CD8-positive, alpha-beta memory T cell (primary cell): ENCODE data around the gene ZBTB16. TPM values are rescaled to one million over a fixed set of nuclear protein-coding genes. Genes with fewer than 3 reads are reported as not detected.

Experiments used
- CTCF ChIA-PET: fragments of 350-600 bp; sonication (Branson Sonifier 250); formaldehyde crosslinking; loops from one replicate; lab custom pipeline; 2021; ENCODE audit warnings: antibody characterized with exemption; lab: Charles Lee
- POLR2A ChIA-PET: fragments of 350-600 bp; sonication (Branson Sonifier 250); formaldehyde crosslinking; loops from one replicate; lab custom pipeline; 2021; ENCODE audit warnings: antibody characterized with exemption; lab: Charles Lee
- DNase-seq, 5 donors: peaks; one replicate each; pipeline versions ENCODE4 v3.0.0 to v3.0.0-alpha.2; 2020 to 2022; ENCODE audit warnings: mixed read lengths in 1 of 5
- H3K27ac ChIP-seq: one replicate; pipeline ENCODE4 v1.7.0; 2013; ENCODE audit warnings: low read depth, mild to moderate bottlenecking, low read length, moderate library complexity
- H3K27me3 ChIP-seq: 2 replicates; pipeline ENCODE4 v1.7.0; 2013; ENCODE audit warnings: low read length, mild to moderate bottlenecking; ENCODE audit not compliant: insufficient read depth, poor library complexity, severe bottlenecking
- H3K36me3 ChIP-seq: 2 replicates; pipeline ENCODE4 v1.7.0; 2013; ENCODE audit warnings: mild to moderate bottlenecking, low read length, moderate library complexity; ENCODE audit not compliant: insufficient read depth
- H3K4me1 ChIP-seq: 2 replicates; pipeline ENCODE4 v1.7.0; 2013; ENCODE audit warnings: mild to moderate bottlenecking, low read length, moderate library complexity; ENCODE audit not compliant: insufficient read depth
- H3K4me3 ChIP-seq: 2 replicates; pipeline ENCODE4 v1.7.0; 2013; ENCODE audit warnings: mild to moderate bottlenecking, low read length
- H3K9me3 ChIP-seq: 2 replicates; pipeline ENCODE4 v1.7.0; 2013; ENCODE audit warnings: mild to moderate bottlenecking, low read length
- H3K27ac Mint-ChIP-seq, 8 donors: one replicate each; pipeline ENCODE4 v1.8.0; 2020 to 2021; ENCODE audit warnings: mixed read lengths in 8 of 8, mild to moderate bottlenecking in 6 of 8, inconsistent platforms in 3 of 8, moderate library complexity in 3 of 8
- H3K27me3 Mint-ChIP-seq, 2 donors: one replicate each; pipeline ENCODE4 v1.8.0; 2020 to 2021; ENCODE audit warnings: mixed read lengths in 2 of 2, mild to moderate bottlenecking in 1 of 2, moderate library complexity in 1 of 2
- H3K36me3 Mint-ChIP-seq, 3 donors: one replicate each; pipeline ENCODE4 v1.8.0; 2020 to 2021; ENCODE audit warnings: mixed read lengths in 3 of 3, inconsistent platforms in 1 of 3, mild to moderate bottlenecking in 1 of 3
- H3K4me1 Mint-ChIP-seq, 3 donors: one replicate each; pipeline ENCODE4 v1.8.0; 2020 to 2021; ENCODE audit warnings: mixed read lengths in 3 of 3, inconsistent platforms in 1 of 3, mild to moderate bottlenecking in 1 of 3
- H3K4me3 Mint-ChIP-seq, 7 donors: one replicate each; pipeline ENCODE4 v1.8.0; 2020 to 2021; ENCODE audit warnings: mixed read lengths in 7 of 7, mild to moderate bottlenecking in 6 of 7, moderate library complexity in 4 of 7, inconsistent platforms in 2 of 7
- H3K9me3 Mint-ChIP-seq, 5 donors: one replicate each; pipeline ENCODE4 v1.8.0; 2020 to 2022; ENCODE audit warnings: mixed read lengths in 5 of 5, mild to moderate bottlenecking in 3 of 5, moderate library complexity in 2 of 5, inconsistent platforms in 1 of 5
- polyA plus RNA-seq: library from polyadenylated mRNA; unstranded; fragments of 300-500 nt; fragmentation: Illumina TruSeq; gene quantifications from one replicate; pipeline ENCODE4 v1.2.3, GENCODE V29; 2021
- total RNA-seq, 2 experiments: library from RNA; stranded (reverse); gene quantifications; one replicate each; pipeline ENCODE4 v1.2.3, GENCODE V29; 2021

Gene ZBTB16
- total and polyA plus RNA-seq, 3 experiments from 2014 or later: 2.1 to 71.9 (median 2.2) TPM

GRCh38 chr11:114265122-114265878 is 205.8 kb downstream of the ZBTB16 start:
- Histone ChIP-seq H3K9me3 (no peaks in the 10 kb centered on the region), H3K36me3 (no peaks in the 10 kb centered on the region), H3K4me3 (no peak overlapping the region), H3K27me3 (no peaks in the 10 kb centered on the region), H3K4me1 (no peaks in the 10 kb centered on the region), H3K27ac (no peak overlapping the region)
- Mint-ChIP-seq H3K4me3 (no peak overlapping the region), H3K4me1 (no peaks in the 10 kb centered on the region), H3K27me3 (peaks cover 3 to 13% of the 10 kb centered on the region in 2 donors), H3K27ac (no peak overlapping the region), H3K9me3 (no peaks in the 10 kb centered on the region), H3K36me3 (peaks cover 0 to 1% (median 0%) of the 10 kb centered on the region in 3 donors)
- no peak for DNase-seq
- POLR2A ChIA-PET: no interaction called here
- CTCF ChIA-PET: interaction anchor here (1.2 to 10.4 kb wide), 6 partner anchors 9 to 370 kb away, joined by 3 to 180 read pairs (median 77); no protein-coding TSS in a partner anchor

- Histone ChIP-seq H3K4me3 (no peak overlapping the region), H3K36me3 (no peaks in the 10 kb centered on the region), H3K27ac (no peak overlapping the region), H3K27me3 (no peaks in the 10 kb centered on the region), H3K4me1 (no peaks in the 10 kb centered on the region), H3K9me3 (no peaks in the 10 kb centered on the region)
- Mint-ChIP-seq H3K27me3 (peaks cover 10 to 50% of the 10 kb centered on the region in 2 donors), H3K9me3 (no peaks in the 10 kb centered on the region), H3K36me3 (peaks cover 0 to 3% (median 1%) of the 10 kb centered on the region in 3 donors), H3K4me1 (no peaks in the 10 kb centered on the region), H3K4me3 (no peak overlapping the region), H3K27ac (no peak overlapping the region)
- DNase-seq: no peak
- CTCF ChIA-PET: interaction anchor here (1.4 to 1.6 kb wide), 2 partner anchors 12 to 72 kb away, joined by 3 read pairs; no protein-coding TSS in a partner anchor
- POLR2A ChIA-PET: no interaction called here
Observed at GRCh38 chr11:114269498-114269897, 210.0 kb downstream of the ZBTB16 start.

- no peak overlapping the region for H3K4me3 ChIP-seq
- ChIA-PET POLR2A (no interaction called here), CTCF (no interaction called here)
- no peak for DNase-seq
- Mint-ChIP-seq H3K36me3 (peaks cover 0 to 3% (median 1%) of the 10 kb centered on the region in 3 donors), H3K4me3 (no peak overlapping the region), H3K27me3 (peaks cover 14 to 59% of the 10 kb centered on the region in 2 donors), H3K27ac (no peak overlapping the region), H3K9me3 (no peaks in the 10 kb centered on the region), H3K4me1 (no peaks in the 10 kb centered on the region)
- H3K27me3 ChIP-seq: no peaks in the 10 kb centered on the region
- H3K4me1 ChIP-seq: no peaks in the 10 kb centered on the region
- no peaks in the 10 kb centered on the region for H3K36me3 ChIP-seq
- no peaks in the 10 kb centered on the region for H3K9me3 ChIP-seq
- no peak overlapping the region for H3K27ac ChIP-seq
Observed at GRCh38 chr11:114270531-114271270, 211.2 kb downstream of the ZBTB16 start.

GRCh38 chr11:114271316-114271715 is 211.8 kb downstream of the ZBTB16 start:
- Mint-ChIP-seq H3K27ac (no peak overlapping the region), H3K4me1 (no peaks in the 10 kb centered on the region), H3K4me3 (no peak overlapping the region), H3K27me3 (peaks cover 18 to 57% of the 10 kb centered on the region in 2 donors), H3K9me3 (no peaks in the 10 kb centered on the region), H3K36me3 (peaks cover 0 to 3% (median 1%) of the 10 kb centered on the region in 3 donors)
- Histone ChIP-seq H3K9me3 (no peaks in the 10 kb centered on the region), H3K36me3 (no peaks in the 10 kb centered on the region), H3K4me3 (no peak overlapping the region), H3K27ac (no peak overlapping the region), H3K4me1 (no peaks in the 10 kb centered on the region), H3K27me3 (no peaks in the 10 kb centered on the region)
- ChIA-PET POLR2A (no interaction called here), CTCF (interaction anchor here (1.2 kb wide), 1 partner anchor 10 kb away, joined by 7 read pairs; no protein-coding TSS in a partner anchor)
- DNase-seq: no peak

- no peaks in the 10 kb centered on the region for H3K27me3 ChIP-seq
- DNase-seq: no peak
- Mint-ChIP-seq H3K9me3 (no peaks in the 10 kb centered on the region), H3K27me3 (peaks cover 22 to 63% of the 10 kb centered on the region in 2 donors), H3K4me3 (no peak overlapping the region), H3K4me1 (no peaks in the 10 kb centered on the region), H3K27ac (no peak overlapping the region), H3K36me3 (peaks cover 0 to 3% (median 1%) of the 10 kb centered on the region in 3 donors)
- no peak overlapping the region for H3K4me3 ChIP-seq
- H3K27ac ChIP-seq: no peak overlapping the region
- H3K9me3 ChIP-seq: no peaks in the 10 kb centered on the region
- CTCF ChIA-PET: interaction anchor here (1.2 to 1.5 kb wide), 2 partner anchors 11 to 376 kb away, joined by 4 to 7 read pairs; no protein-coding TSS in a partner anchor
- POLR2A ChIA-PET: no interaction called here
- no peaks in the 10 kb centered on the region for H3K36me3 ChIP-seq
- no peaks in the 10 kb centered on the region for H3K4me1 ChIP-seq
Observed at GRCh38 chr11:114272311-114272710, 212.8 kb downstream of the ZBTB16 start.

DNA sequence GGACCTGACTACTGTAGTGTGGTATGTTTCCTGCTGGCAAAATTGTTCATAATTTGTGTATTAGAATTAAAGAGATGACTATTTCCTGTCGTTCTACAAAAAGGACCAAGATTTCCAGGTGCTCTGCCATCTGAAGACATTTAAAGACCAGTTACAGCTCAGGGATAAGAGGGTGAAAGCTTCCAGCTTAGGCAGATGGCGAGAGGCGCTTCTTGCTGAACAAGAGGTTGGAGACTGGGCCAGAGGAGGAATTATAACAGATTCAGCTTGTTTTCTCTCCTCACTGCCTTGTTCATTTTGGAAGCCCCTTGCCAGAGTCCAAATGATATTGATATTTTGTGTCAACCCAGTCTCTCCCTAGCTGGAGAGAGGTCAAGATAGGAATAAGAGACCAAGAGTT is 213.6 kb downstream of the ZBTB16 start:
- Mint-ChIP-seq H3K27me3 (peaks cover 24 to 65% of the 10 kb centered on the region in 2 donors), H3K9me3 (no peaks in the 10 kb centered on the region), H3K27ac (no peak overlapping the region), H3K4me3 (no peak overlapping the region), H3K4me1 (no peaks in the 10 kb centered on the region), H3K36me3 (peaks cover 0 to 3% (median 0%) of the 10 kb centered on the region in 3 donors)
- no peak overlapping the region for H3K4me3 ChIP-seq
- no peak overlapping the region for H3K27ac ChIP-seq
- ChIA-PET POLR2A (no interaction called here), CTCF (interaction anchor here (1.5 kb wide), 1 partner anchor 377 kb away, joined by 4 read pairs; no protein-coding TSS in a partner anchor)
- no peak for DNase-seq
- no peaks in the 10 kb centered on the region for H3K27me3 ChIP-seq
- H3K4me1 ChIP-seq: no peaks in the 10 kb centered on the region
- H3K9me3 ChIP-seq: no peaks in the 10 kb centered on the region
- no peaks in the 10 kb centered on the region for H3K36me3 ChIP-seq

DNA sequence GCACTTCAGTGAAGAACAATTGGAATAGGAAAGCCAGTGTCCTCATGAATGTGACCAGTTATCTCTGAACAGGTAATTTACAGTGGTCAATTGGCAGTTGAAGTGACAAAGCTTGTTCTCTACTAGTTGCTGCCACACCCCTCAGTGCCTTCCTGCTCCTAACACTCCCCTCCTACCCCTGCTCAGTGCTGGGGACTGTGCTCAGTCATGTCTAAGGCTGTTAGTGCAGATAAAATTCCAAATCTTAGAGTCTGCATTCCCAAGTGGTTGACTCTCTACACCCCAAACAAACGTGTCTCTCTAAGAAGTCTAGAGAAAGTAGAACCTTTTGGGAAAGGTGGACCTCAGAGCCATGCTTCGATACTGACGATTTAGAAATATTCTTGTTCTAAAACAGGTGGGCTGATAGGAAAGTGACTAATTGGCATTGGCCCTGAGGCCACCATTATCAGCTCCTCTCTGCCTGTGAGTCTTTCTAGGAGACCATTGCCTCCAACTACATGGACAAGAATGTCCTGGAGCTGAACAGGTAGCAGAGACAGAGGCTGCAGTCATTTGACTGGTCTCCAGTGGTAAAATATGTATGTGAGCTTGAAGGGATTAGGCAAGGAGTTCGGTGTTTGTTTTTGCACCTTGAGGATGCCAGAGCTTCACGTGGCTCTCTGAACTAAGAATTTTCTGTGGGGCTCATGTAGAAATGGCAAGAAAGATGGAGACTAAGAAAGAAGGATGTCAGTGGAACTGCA is 214.6 kb downstream of the ZBTB16 start:
- H3K36me3 Mint-ChIP-seq: peaks cover 0 to 3% (median 0%) of the 10 kb centered on the region in 3 donors
- no peaks in the 10 kb centered on the region for H3K36me3 ChIP-seq
- H3K27ac ChIP-seq: no peak overlapping the region
- DNase-seq: no peak
- no peaks in the 10 kb centered on the region for H3K9me3 Mint-ChIP-seq
- POLR2A ChIA-PET: no interaction called here
- peaks cover 27 to 68% of the 10 kb centered on the region in 2 donors for H3K27me3 Mint-ChIP-seq
- H3K9me3 ChIP-seq: no peaks in the 10 kb centered on the region
- H3K4me3 Mint-ChIP-seq: no peak overlapping the region
- H3K4me1 ChIP-seq: no peaks in the 10 kb centered on the region
- H3K27me3 ChIP-seq: no peaks in the 10 kb centered on the region
- no peak overlapping the region for H3K27ac Mint-ChIP-seq
- H3K4me1 Mint-ChIP-seq: no peaks in the 10 kb centered on the region
- CTCF ChIA-PET: interaction anchor here (0.9 to 2.5 kb wide), 2 partner anchors 9 to 13 kb away, joined by 3 to 10 read pairs; no protein-coding TSS in a partner anchor
- no peak overlapping the region for H3K4me3 ChIP-seq
